DND-41 (cell line): ENCODE results near the gene TMEM62.

Experiments used
- ATAC-seq: fragments of 200-7000 bp; cut with Tn5 transposase; 3 replicates; pipeline ENCODE4 v1.9.1; 2021; ENCODE audit warnings: low read depth; ENCODE audit not compliant: insufficient read depth
- DNase-seq: peaks from one replicate; pipeline ENCODE4 v3.0.0-alpha.2; 2020
- H2AFZ ChIP-seq: 2 replicates; pipeline ENCODE4 v1.6.0; 2012; ENCODE audit warnings: low read depth, low read length
- H3K27ac ChIP-seq: 2 replicates; pipeline ENCODE4 v1.5.1; 2012; ENCODE audit warnings: low read length, inconsistent platforms
- H3K27me3 ChIP-seq: fragments of 200-600 bp; sonication (generic); 2 replicates; pipeline ENCODE4 v1.6.0; 2012; ENCODE audit warnings: low read length, mild to moderate bottlenecking, inconsistent platforms; ENCODE audit not compliant: insufficient read depth, poor library complexity
- H3K36me3 ChIP-seq: 2 replicates; pipeline ENCODE4 v1.5.1; 2012; ENCODE audit warnings: low read length, inconsistent platforms; ENCODE audit not compliant: insufficient read depth
- H3K4me1 ChIP-seq: 2 replicates; pipeline ENCODE4 v1.5.1; 2012; ENCODE audit warnings: mild to moderate bottlenecking, low read length; ENCODE audit not compliant: insufficient read depth
- H3K4me2 ChIP-seq: 2 replicates; pipeline ENCODE4 v1.6.0; 2012; ENCODE audit warnings: mild to moderate bottlenecking, moderate library complexity, low read length, inconsistent platforms; ENCODE audit not compliant: insufficient read depth
- H3K4me3 ChIP-seq, 2 experiments: fragments of 200-600 bp in 1 of 2; shearing (Covaris generic) in 1 of 2; 2 replicates each; pipeline ENCODE4 v1.5.1; 2012 to 2016; ENCODE audit warnings: inconsistent platforms in 2 of 2, low read length in 2 of 2, mild to moderate bottlenecking in 2 of 2, low read depth in 1 of 2, moderate library complexity in 1 of 2
- H3K79me2 ChIP-seq: 2 replicates; pipeline ENCODE4 v1.6.0; 2012; ENCODE audit warnings: low read length, inconsistent platforms; ENCODE audit not compliant: insufficient read depth
- H3K9ac ChIP-seq: 2 replicates; pipeline ENCODE4 v1.6.0; 2012; ENCODE audit warnings: low read depth, mild to moderate bottlenecking, inconsistent platforms, low read length, moderate library complexity
- H3K9me3 ChIP-seq: 2 replicates; pipeline ENCODE4 v1.5.1; 2012; ENCODE audit warnings: low read length, moderate library complexity, mild to moderate bottlenecking, inconsistent platforms; ENCODE audit not compliant: insufficient read depth, severe bottlenecking
- H4K20me1 ChIP-seq: 2 replicates; pipeline ENCODE4 v1.6.0; 2012; ENCODE audit warnings: low read length; ENCODE audit not compliant: insufficient read depth
- EZH2 ChIP-seq: IDR thresholded peaks from 3 replicates; pipeline ENCODE4 v1.6.1; 2012; ENCODE audit warnings: borderline replicate concordance, low read depth, mild to moderate bottlenecking, moderate library complexity, low read length, inconsistent platforms; ENCODE audit not compliant: severe bottlenecking
- TF ChIP-seq, protein P1 (sequence below): IDR thresholded peaks from 2 replicates; pipeline ENCODE4 v1.5.1; 2012; ENCODE audit warnings: borderline replicate concordance, low read length, moderate library complexity, mild to moderate bottlenecking; ENCODE audit not compliant: poor library complexity, severe bottlenecking; ENCODE audit errors: extremely low read depth

The TMEM62 gene

GRCh38 chr15:43150191-43150929, 17.0 kb downstream of the TMEM62 start:
- no peak overlapping the region for H2AFZ ChIP-seq
- TF ChIP-seq, protein P1, sequence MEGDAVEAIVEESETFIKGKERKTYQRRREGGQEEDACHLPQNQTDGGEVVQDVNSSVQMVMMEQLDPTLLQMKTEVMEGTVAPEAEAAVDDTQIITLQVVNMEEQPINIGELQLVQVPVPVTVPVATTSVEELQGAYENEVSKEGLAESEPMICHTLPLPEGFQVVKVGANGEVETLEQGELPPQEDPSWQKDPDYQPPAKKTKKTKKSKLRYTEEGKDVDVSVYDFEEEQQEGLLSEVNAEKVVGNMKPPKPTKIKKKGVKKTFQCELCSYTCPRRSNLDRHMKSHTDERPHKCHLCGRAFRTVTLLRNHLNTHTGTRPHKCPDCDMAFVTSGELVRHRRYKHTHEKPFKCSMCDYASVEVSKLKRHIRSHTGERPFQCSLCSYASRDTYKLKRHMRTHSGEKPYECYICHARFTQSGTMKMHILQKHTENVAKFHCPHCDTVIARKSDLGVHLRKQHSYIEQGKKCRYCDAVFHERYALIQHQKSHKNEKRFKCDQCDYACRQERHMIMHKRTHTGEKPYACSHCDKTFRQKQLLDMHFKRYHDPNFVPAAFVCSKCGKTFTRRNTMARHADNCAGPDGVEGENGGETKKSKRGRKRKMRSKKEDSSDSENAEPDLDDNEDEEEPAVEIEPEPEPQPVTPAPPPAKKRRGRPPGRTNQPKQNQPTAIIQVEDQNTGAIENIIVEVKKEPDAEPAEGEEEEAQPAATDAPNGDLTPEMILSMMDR = no peak
- no peak for TF ChIP-seq EZH2
- H4K20me1 ChIP-seq = no peaks in the 10 kb centered on the region
- H3K9ac ChIP-seq = no peak overlapping the region
- H3K27ac ChIP-seq = no peak overlapping the region
- H3K4me3 ChIP-seq = no peak overlapping the region
- no peak for DNase-seq
- H3K4me1 ChIP-seq = no peaks in the 10 kb centered on the region
- no peak for ATAC-seq
- no peak overlapping the region for H3K4me2 ChIP-seq
- H3K27me3 ChIP-seq = no peaks in the 10 kb centered on the region
- no peaks in the 10 kb centered on the region for H3K79me2 ChIP-seq
- H3K9me3 ChIP-seq = no peaks in the 10 kb centered on the region
- H3K36me3 ChIP-seq = peaks cover 19% of the 10 kb centered on the region

DNA sequence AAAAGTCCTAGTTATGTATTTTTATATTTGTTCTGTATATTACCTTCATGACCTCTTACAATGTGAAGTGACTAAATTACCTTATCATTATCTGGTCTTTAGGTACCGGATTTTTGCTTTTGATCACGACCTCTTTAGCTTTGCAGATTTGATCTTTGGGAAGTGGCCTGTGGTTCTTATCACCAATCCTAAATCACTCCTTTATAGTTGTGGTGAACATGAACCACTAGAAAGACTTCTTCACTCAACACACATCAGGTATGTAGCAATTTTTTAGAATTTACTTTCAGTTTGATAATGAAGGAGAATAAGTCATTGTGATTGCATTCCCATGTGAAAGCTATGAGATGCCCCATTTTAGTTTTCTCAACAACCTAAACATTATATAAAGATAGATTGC, 18.3 kb downstream of the TMEM62 start:
- ATAC-seq (peak; percentile 94), DNase-seq (no peak)
- H3K36me3 ChIP-seq = peaks cover 19% of the 10 kb centered on the region
- TF ChIP-seq EZH2 = no peak
- TF ChIP-seq, protein P1 = no peak
- no peaks in the 10 kb centered on the region for H3K79me2 ChIP-seq
- H3K27ac ChIP-seq = no peak overlapping the region
- H3K4me3 ChIP-seq = no peak overlapping the region
- no peaks in the 10 kb centered on the region for H3K4me1 ChIP-seq
- H2AFZ ChIP-seq = no peak overlapping the region
- no peaks in the 10 kb centered on the region for H3K9me3 ChIP-seq
- no peaks in the 10 kb centered on the region for H3K27me3 ChIP-seq
- no peaks in the 10 kb centered on the region for H4K20me1 ChIP-seq
- H3K4me2 ChIP-seq = no peak overlapping the region
- H3K9ac ChIP-seq = no peak overlapping the region

DNA sequence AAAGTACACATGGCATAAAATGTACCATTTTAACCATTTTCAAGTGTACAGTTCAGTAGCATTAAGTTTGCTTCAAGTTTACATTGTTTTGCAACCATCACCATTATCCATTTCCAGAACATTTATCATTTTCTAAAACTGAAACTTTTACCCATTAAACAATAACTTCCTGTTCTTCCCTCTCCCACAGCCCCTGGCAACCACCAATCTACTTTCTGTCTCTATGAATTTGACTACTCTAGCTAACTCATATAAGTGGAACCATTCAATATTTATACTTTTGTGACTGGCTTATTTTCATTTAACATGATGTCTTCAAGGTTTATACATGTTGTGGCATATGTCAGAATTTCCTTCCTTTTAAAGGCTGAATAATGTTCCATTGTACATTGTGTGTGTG, 19.9 kb downstream of the TMEM62 start:
- ATAC-seq (no peak), DNase-seq (no peak)
- Histone ChIP-seq H3K79me2 (no peaks in the 10 kb centered on the region), H3K9ac (no peak overlapping the region), H3K4me3 (no peak overlapping the region), H3K27ac (no peak overlapping the region), H3K4me1 (no peaks in the 10 kb centered on the region), H2AFZ (no peak overlapping the region), H3K27me3 (no peaks in the 10 kb centered on the region), H3K4me2 (no peak overlapping the region), H3K36me3 (peaks cover 19% of the 10 kb centered on the region), H4K20me1 (no peaks in the 10 kb centered on the region), H3K9me3 (no peaks in the 10 kb centered on the region)
- TF ChIP-seq, protein P1 = no peak
- TF ChIP-seq EZH2 = no peak
